Measurements from ENCODE around the gene FOXC1.

The FOXC1 gene

DNA sequence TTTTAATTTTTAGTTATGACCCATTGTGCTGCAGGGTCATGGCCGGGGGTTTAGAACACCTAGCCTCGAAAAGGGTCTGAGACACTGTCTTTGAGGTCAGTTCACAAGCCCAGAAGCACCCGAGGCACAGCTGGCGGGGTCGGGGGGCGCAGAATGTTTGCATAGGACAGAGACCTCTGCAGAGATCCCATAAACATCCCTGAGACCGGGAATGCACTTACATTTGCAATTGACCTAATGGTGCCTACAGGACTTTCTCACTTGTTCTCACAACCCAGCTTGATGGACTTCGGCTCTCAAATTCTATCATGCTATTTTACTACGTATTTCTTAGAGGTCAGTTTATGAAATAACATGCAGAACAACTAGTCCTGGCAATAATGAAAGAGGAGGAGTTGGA is 33.5 kb upstream of the FOXC1 start:
- H3K4me3 ChIP-seq (ENCODE audit: low read length), result no peak overlapping the region
- H3K36me3 ChIP-seq (ENCODE audit: insufficient read depth, low read depth, low read length), result no peaks in the 10 kb centered on the region
- H3K9ac ChIP-seq (ENCODE audit: low read depth, low read length), result no peak overlapping the region
- no peaks in the 10 kb centered on the region for H3K9me3 ChIP-seq (ENCODE audit: insufficient read depth, low read depth, low read length)
- no peak overlapping the region for H3K27ac ChIP-seq (ENCODE audit: low read length)
- H3K27me3 ChIP-seq (ENCODE audit: insufficient read depth, low read length), result no peaks in the 10 kb centered on the region
- H3K4me1 ChIP-seq (ENCODE audit: insufficient read depth, low read length), result peaks cover 15% of the 10 kb centered on the region; the same call in 1 of the 2 replicates

DNA sequence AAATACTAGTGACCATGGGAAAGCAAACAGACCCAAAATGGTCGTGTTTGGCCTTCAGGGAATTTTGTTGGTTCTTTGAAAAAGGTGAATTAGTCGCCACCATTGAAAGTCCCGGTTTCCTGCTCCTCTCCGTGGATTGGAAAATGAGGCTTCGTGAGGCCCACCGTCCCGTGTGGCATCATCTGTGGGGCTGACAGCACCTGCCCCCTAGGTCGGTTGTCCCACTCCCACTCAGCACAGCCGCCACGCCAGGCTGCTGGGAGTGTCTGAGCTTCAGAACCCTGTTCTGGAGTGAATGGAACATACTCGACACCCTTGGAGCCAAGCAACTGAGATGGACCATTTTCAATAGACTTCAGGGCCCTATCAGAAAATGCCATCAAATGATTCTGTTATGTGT is 33.0 kb upstream of the FOXC1 start:
- Histone ChIP-seq H3K9me3 (ENCODE audit: insufficient read depth, low read depth, low read length) (no peaks in the 10 kb centered on the region), H3K9ac (ENCODE audit: low read depth, low read length) (no peak overlapping the region), H3K4me3 (ENCODE audit: low read length) (no peak overlapping the region), H3K27ac (ENCODE audit: low read length) (no peak overlapping the region), H3K27me3 (ENCODE audit: insufficient read depth, low read length) (no peaks in the 10 kb centered on the region), H3K4me1 (ENCODE audit: insufficient read depth, low read length) (peaks cover 15% of the 10 kb centered on the region; the same call in 1 of the 2 replicates), H3K36me3 (ENCODE audit: insufficient read depth, low read depth, low read length) (no peaks in the 10 kb centered on the region)

DNA sequence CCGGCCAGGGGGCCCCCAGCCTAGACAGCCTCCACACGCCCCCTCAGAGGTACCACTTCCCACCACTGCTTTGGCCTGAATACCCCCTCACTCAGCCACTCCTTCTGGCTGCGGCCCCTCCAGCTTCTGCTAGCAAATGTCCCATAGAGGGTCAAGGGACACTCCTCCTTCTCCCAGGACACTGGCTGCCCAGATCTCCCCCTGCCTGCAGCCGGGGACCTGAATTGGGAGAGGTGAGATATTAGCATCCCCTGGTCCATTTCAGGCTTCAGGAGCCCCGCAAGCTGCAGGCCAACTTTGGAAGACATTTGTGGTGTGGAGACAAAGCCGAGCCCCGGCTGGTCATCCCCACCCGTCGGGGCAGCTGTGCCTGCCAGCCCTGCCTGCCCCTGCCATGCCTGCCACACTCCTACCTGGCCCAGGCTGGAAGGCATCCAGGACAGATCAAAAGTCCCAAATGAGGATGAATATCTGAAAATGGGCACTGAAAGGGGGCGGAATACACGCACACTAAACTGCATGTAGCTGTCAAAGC is 32.5 kb upstream of the FOXC1 start:
- H3K36me3 ChIP-seq (ENCODE audit: insufficient read depth, low read depth, low read length), result no peaks in the 10 kb centered on the region
- H3K4me1 ChIP-seq (ENCODE audit: insufficient read depth, low read length), result peaks cover 15% of the 10 kb centered on the region; the same call in 1 of the 2 replicates
- H3K27ac ChIP-seq (ENCODE audit: low read length), result no peak overlapping the region
- H3K4me3 ChIP-seq (ENCODE audit: low read length), result no peak overlapping the region
- no peaks in the 10 kb centered on the region for H3K9me3 ChIP-seq (ENCODE audit: insufficient read depth, low read depth, low read length)
- H3K9ac ChIP-seq (ENCODE audit: low read depth, low read length), result no peak overlapping the region
- H3K27me3 ChIP-seq (ENCODE audit: insufficient read depth, low read length), result no peaks in the 10 kb centered on the region

DNA sequence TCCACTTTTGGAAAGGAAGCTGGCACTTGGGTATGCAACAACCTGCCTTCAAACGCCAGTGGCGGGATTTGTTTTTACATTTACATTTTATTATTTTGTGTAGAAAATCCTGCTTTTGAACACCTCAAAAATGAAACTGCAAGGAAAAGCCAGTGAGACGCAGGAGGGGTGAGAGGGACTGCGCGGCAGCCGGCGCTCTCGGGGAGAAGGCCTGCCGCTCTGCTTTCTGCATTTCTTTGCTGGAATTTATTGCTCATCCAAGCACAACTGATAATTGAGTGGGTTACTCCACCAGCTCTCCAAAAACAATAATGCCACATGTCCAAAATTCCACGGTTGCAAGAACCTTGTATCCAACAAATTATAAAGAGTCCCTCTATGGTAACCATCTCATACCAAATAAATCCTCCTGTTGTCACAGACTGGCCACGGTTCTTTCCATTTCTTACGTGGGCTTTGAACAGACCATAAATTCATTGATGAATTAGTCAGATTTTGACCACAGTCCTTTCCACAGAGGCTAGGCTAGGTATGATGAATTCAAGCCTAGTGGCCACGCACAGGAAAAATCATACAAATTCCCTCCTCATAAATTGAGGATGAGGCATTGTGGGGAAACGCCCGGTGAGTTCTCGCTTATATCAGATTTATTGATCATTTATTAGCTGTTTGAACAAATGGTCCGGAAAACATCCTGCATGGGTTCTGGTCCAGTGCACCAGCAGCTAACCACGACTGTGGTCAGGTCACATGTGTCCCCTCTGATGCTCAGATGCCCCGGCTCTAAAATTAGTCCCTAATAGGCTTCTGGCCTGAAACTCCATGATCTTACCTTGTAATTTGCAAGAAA is 31.6 kb upstream of the FOXC1 start:
- no peaks in the 10 kb centered on the region for H3K36me3 ChIP-seq (ENCODE audit: insufficient read depth, low read depth, low read length)
- H3K27me3 ChIP-seq (ENCODE audit: insufficient read depth, low read length), result no peaks in the 10 kb centered on the region
- no peak overlapping the region for H3K4me3 ChIP-seq (ENCODE audit: low read length)
- no peak overlapping the region for H3K27ac ChIP-seq (ENCODE audit: low read length)
- H3K4me1 ChIP-seq (ENCODE audit: insufficient read depth, low read length), result peaks cover 15% of the 10 kb centered on the region; the same call in 1 of the 2 replicates
- no peaks in the 10 kb centered on the region for H3K9me3 ChIP-seq (ENCODE audit: insufficient read depth, low read depth, low read length)
- H3K9ac ChIP-seq (ENCODE audit: low read depth, low read length), result no peak overlapping the region

DNA sequence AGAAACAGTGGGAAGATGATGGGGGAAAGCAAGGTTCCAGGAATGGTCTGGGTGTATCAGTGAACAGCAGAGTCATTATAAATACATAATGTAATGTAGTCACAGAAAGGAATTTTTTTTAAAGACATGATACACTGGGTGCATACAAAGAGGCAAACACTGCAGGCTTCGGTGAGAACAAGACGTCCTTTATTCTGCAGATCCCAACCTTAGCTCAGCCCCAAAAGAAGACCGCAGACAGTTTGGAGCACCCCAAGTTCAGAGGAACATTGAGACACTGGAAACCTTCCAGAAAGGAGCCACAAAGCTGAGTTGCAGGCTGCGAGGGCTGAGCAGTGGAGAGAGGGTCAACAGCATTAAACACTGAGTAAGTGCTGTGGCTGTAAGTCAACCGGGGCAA is 30.6 kb upstream of the FOXC1 start:
- Histone ChIP-seq H3K9ac (ENCODE audit: low read depth, low read length) (no peak overlapping the region), H3K27ac (ENCODE audit: low read length) (no peak overlapping the region), H3K4me3 (ENCODE audit: low read length) (no peak overlapping the region), H3K4me1 (ENCODE audit: insufficient read depth, low read length) (peaks cover 11% of the 10 kb centered on the region; the same call in 1 of the 2 replicates), H3K27me3 (ENCODE audit: insufficient read depth, low read length) (no peaks in the 10 kb centered on the region), H3K9me3 (ENCODE audit: insufficient read depth, low read depth, low read length) (no peaks in the 10 kb centered on the region), H3K36me3 (ENCODE audit: insufficient read depth, low read depth, low read length) (no peaks in the 10 kb centered on the region)

DNA sequence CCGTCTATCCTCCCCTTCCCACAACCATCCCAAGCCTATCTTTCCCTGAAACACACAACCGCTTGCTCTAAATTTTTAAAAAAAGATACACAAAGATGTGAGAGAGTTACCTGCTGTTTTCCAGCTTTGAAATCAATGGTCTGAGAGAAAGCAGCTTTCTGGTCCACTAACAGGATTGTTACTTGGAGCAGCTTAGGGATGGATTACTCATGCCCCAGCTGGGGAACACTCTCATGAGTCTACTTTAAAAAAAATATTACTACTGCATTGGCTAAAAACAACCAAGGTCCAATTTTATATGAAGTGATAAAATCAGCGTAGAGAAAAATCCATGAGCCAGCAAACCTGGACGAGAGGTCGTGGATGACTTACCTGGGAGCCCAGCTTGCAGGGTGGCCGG is 29.6 kb upstream of the FOXC1 start:
- no peak overlapping the region for H3K4me3 ChIP-seq (ENCODE audit: low read length)

DNA sequence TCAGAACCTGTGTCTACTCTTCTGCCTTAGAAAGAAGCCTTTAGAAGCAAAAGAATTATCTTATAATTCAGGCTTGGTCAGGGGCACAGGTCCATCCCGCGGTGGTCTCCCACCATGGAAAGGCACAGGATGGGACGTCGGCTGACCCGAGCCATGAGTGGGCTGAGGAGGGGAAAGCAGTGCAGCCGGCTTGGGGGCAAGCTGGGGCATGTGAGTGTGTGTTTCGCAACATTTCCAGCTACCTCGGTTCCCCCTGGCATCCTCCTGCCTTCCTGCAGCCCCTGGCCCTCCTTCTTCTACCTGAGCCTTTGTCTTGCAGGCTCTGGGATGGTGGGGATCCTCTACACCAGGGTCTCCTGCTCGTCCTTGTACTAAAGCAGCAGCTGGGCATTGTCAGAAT is 29.1 kb upstream of the FOXC1 start:
- Histone ChIP-seq H3K4me3 (ENCODE audit: low read length) (no peak overlapping the region), H3K27me3 (ENCODE audit: insufficient read depth, low read length) (no peaks in the 10 kb centered on the region), H3K36me3 (ENCODE audit: insufficient read depth, low read depth, low read length) (no peaks in the 10 kb centered on the region)

More for the DNA sequence above, 29.6 kb upstream of the FOXC1 start:
- H3K27ac ChIP-seq (ENCODE audit: low read length), result no peak overlapping the region
- peaks cover 4% of the 10 kb centered on the region; the same call in 1 of the 2 replicates for H3K4me1 ChIP-seq (ENCODE audit: insufficient read depth, low read length)
- H3K36me3 ChIP-seq (ENCODE audit: insufficient read depth, low read depth, low read length), result no peaks in the 10 kb centered on the region
- H3K27me3 ChIP-seq (ENCODE audit: insufficient read depth, low read length), result no peaks in the 10 kb centered on the region
- no peak overlapping the region for H3K9ac ChIP-seq (ENCODE audit: low read depth, low read length)
- H3K9me3 ChIP-seq (ENCODE audit: insufficient read depth, low read depth, low read length), result no peaks in the 10 kb centered on the region

DNA sequence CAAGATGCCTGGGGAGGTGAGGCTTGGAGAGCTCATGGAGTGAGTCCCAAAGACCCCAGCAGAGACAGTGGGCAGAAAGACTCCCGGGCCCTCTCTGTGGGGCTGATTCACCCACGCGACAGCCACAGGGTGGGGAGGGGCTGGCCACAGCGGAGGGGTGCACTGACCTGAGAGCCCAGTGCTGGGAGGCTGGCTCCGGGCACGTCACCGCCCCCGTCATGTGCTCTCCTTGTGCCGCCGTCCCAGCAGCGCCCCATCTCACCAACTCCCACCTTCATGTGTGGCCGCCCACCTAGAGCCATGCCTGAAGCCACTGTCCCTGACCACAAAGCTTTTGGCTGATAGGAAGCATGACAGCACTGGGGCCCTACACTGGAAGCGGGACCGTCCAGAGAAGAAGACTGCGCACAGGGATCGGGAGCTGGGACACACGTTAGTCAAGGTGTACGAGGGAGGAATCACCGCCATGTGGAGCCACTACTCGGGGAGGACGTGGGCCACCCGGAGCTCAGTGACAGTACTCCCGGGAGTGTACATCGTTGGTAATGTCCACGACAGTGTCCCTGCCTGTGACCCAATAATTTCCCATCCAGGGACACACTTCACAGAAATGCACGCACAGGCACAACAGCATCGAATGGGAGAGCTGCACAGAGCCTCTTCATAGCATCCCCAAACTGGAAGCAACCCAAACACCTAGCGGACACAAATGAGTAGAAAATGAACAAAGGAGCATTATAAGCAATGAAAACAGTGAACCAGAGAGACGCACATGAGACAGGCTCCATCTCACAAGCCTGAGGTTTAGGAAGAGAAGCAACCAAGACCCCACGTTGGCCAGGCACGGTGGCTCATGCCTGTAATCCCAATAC is 28.4 kb upstream of the FOXC1 start:
- Histone ChIP-seq H3K9me3 (ENCODE audit: insufficient read depth, low read depth, low read length) (no peaks in the 10 kb centered on the region), H3K36me3 (ENCODE audit: insufficient read depth, low read depth, low read length) (no peaks in the 10 kb centered on the region), H3K4me3 (ENCODE audit: low read length) (no peak overlapping the region), H3K4me1 (ENCODE audit: insufficient read depth, low read length) (no peaks in the 10 kb centered on the region), H3K9ac (ENCODE audit: low read depth, low read length) (no peak overlapping the region), H3K27ac (ENCODE audit: low read length) (no peak overlapping the region), H3K27me3 (ENCODE audit: insufficient read depth, low read length) (no peaks in the 10 kb centered on the region)

More for the DNA sequence above, 29.1 kb upstream of the FOXC1 start:
- Histone ChIP-seq H3K9ac (ENCODE audit: low read depth, low read length) (no peak overlapping the region), H3K27ac (ENCODE audit: low read length) (no peak overlapping the region), H3K9me3 (ENCODE audit: insufficient read depth, low read depth, low read length) (no peaks in the 10 kb centered on the region), H3K4me1 (ENCODE audit: insufficient read depth, low read length) (no peaks in the 10 kb centered on the region; the same call in 1 of the 2 replicates)

DNA sequence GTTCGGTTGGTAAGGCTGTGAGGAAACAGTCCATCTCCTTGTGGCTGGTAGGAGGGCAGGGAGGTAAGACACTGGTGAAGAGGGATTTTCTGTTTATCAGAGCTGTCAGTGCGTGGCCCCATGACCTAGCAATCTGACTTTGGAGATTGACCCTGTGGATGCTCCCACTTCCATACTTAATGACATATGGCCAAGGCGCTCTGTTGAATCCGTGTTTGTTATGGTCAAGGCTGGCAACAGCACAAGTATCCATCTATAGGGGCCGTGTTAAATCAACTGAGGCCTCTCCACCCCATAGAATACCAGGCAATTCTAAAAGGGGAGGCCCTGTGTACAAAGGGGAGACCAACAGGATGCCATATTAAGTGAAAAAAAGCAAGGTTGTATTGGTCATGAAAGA is 25.6 kb upstream of the FOXC1 start:
- Histone ChIP-seq H3K4me1 (ENCODE audit: insufficient read depth, low read length) (no peaks in the 10 kb centered on the region), H3K27me3 (ENCODE audit: insufficient read depth, low read length) (no peaks in the 10 kb centered on the region), H3K4me3 (ENCODE audit: low read length) (no peak overlapping the region), H3K9ac (ENCODE audit: low read depth, low read length) (no peak overlapping the region), H3K9me3 (ENCODE audit: insufficient read depth, low read depth, low read length) (no peaks in the 10 kb centered on the region), H3K36me3 (ENCODE audit: insufficient read depth, low read depth, low read length) (no peaks in the 10 kb centered on the region), H3K27ac (ENCODE audit: low read length) (no peak overlapping the region)

DNA sequence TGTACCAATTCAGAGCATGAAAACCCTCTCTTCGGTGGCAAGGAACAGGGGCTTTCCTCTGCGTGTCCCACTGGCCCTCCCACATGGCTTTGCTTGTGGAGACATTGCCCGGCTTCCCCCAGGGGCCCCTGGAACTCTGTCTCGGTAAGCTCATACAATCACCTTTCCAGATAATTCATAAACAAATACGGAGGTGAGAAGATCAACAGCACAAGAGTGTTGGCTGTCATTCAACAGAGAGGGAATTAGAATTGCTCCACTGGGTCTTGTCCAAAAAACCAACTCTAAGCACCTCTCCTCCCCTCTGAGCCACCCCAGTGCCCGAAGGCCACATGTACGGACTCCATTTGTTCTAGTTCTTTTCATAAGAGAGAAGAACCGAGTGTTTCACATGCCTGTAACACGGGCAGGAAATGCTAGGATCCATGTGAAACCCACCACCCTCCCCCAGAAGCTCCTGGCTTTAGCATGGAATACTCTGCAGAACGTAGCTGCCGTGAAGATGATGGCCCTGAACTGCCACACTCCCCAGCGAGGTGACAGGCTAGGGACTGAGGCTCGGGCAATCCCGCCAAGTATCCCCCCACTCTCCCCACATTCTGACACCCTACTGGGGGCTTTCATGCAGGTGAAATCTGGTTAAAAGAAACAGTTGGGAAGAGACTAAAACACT is 24.6 kb upstream of the FOXC1 start:
- H3K36me3 ChIP-seq (ENCODE audit: insufficient read depth, low read depth, low read length), result no peaks in the 10 kb centered on the region
- no peak overlapping the region for H3K9ac ChIP-seq (ENCODE audit: low read depth, low read length)
- H3K27ac ChIP-seq (ENCODE audit: low read length), result no peak overlapping the region
- no peak overlapping the region for H3K4me3 ChIP-seq (ENCODE audit: low read length)
- no peaks in the 10 kb centered on the region for H3K9me3 ChIP-seq (ENCODE audit: insufficient read depth, low read depth, low read length)
- H3K4me1 ChIP-seq (ENCODE audit: insufficient read depth, low read length), result no peaks in the 10 kb centered on the region
- no peaks in the 10 kb centered on the region; the same call in 1 of the 2 replicates for H3K27me3 ChIP-seq (ENCODE audit: insufficient read depth, low read length)

DNA sequence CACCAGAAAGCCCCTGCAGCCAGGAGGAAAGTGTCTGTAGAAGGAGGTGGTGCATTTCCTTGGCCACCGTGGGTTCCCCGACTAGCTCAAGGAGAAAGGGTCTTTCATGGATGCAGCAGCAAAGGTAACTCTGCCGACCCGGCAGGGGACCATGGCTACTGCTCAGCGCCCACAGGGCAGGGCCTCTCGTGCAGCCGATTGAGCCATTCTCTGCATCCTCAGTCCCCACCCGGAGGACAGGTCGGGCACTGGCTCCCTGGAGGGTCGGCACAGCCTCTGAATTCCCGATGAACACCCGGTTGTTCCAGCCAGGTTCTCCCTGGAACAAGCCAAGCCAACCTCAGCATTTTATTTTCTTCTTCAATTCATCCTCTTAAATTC is 24.1 kb upstream of the FOXC1 start:
- Histone ChIP-seq H3K27me3 (ENCODE audit: insufficient read depth, low read length) (no peaks in the 10 kb centered on the region; the same call in 1 of the 2 replicates), H3K27ac (ENCODE audit: low read length) (no peak overlapping the region), H3K4me1 (ENCODE audit: insufficient read depth, low read length) (no peaks in the 10 kb centered on the region), H3K9ac (ENCODE audit: low read depth, low read length) (no peak overlapping the region), H3K4me3 (ENCODE audit: low read length) (no peak overlapping the region), H3K9me3 (ENCODE audit: insufficient read depth, low read depth, low read length) (no peaks in the 10 kb centered on the region), H3K36me3 (ENCODE audit: insufficient read depth, low read depth, low read length) (no peaks in the 10 kb centered on the region)
